Sigmoid colon (tissue), 7 donors: ENCODE results near the gene CCDC24. TPM values are rescaled to one million over a fixed set of nuclear protein-coding genes. Genes with fewer than 3 reads are reported as not detected.
A peak's percentile ranks its signal among the peaks of the same experiment; 100 is the strongest.

Experiments
- DNase-seq: peaks from one replicate; pipeline ENCODE4 v3.0.0-alpha.2; 2019
- H3K27ac ChIP-seq, 4 donors: fragments of 200-600 bp; sonication (generic); one replicate each; pipeline ENCODE4 v1.5.1; 2016 to 2019; ENCODE audit warnings: mild to moderate bottlenecking in 1 of 4
- H3K27me3 ChIP-seq, 3 donors: fragments of 200-600 bp; sonication (generic); one replicate each; pipeline ENCODE4 v1.5.1; 2019; ENCODE audit warnings: mild to moderate bottlenecking in 1 of 3
- H3K36me3 ChIP-seq, 4 donors: fragments of 200-600 bp; sonication (generic); one replicate each; pipeline ENCODE4 v1.5.1; 2016 to 2019
- H3K4me1 ChIP-seq, 4 donors: fragments of 200-600 bp; sonication (generic); one replicate each; pipeline ENCODE4 v1.5.1; 2017 to 2019
- H3K4me3 ChIP-seq, 4 donors: fragments of 200-600 bp; sonication (generic); one replicate each; pipeline ENCODE4 v1.5.1; 2017 to 2019; ENCODE audit warnings: mild to moderate bottlenecking in 2 of 4, moderate library complexity in 1 of 4
- H3K9me3 ChIP-seq, 4 donors: fragments of 200-600 bp in 3 of 4; sonication (generic) in 3 of 4; one replicate each; pipeline versions ENCODE4 v1.5.1 to v1.6.1; 2013 to 2019
- CTCF ChIP-seq, 4 experiments: fragments of 450-650 bp in 3 of 4; fragments of 200-600 bp in 1 of 4; IDR thresholded peaks; one replicate each; pipeline ENCODE4 v1.5.1; 2016 to 2019; ENCODE audit warnings: antibody characterized with exemption in 4 of 4, mild to moderate bottlenecking in 3 of 4, moderate library complexity in 2 of 4
- EP300 ChIP-seq, 4 donors: sonication (generic); formaldehyde crosslinking; IDR thresholded peaks; one replicate each; pipeline ENCODE4 v1.6.1; 2017; ENCODE audit warnings: antibody characterized with exemption in 4 of 4
- POLR2A ChIP-seq, 2 donors: fragments of 450-650 bp; IDR thresholded peaks; one replicate each; pipeline ENCODE4 v1.6.1; 2016; ENCODE audit warnings: antibody characterized with exemption in 2 of 2, mild to moderate bottlenecking in 2 of 2, moderate library complexity in 2 of 2
- POLR2AphosphoS5 ChIP-seq, 4 donors: sonication (generic); formaldehyde crosslinking; IDR thresholded peaks; one replicate each; pipeline ENCODE4 v1.6.1; 2017; ENCODE audit warnings: antibody characterized with exemption in 4 of 4
- WGBS, 2 donors: extraction: QIAGEN DNeasy Blood & Tissue Kit; methylation state at CpG; one replicate each; pipeline ENCODE4 v1.1.7; 2013; 5-methylcytosine and 5-hydroxymethylcytosine counted together
- intact Hi-C: fragments of 100-400 bp; cut with DNase I; formaldehyde crosslinking; loops from one replicate; pipeline ENCODE4 v1.15.1; 2023
- polyA plus RNA-seq, 3 donors: library from polyadenylated mRNA; stranded (reverse); fragments of 200-250 nt; gene quantifications; one replicate each; pipeline ENCODE4 v1.2.3, GENCODE V29; 2013
- total RNA-seq, 4 donors: library from RNA; depleted of rRNA; stranded (reverse); fragments of >200 nt; gene quantifications; one replicate each; pipeline ENCODE4 v1.1.0, GENCODE V29; 2016
- donor health status: healthy with polysubstance abuse.
- donor health status: Bipolar disorder and iron deficiency.
- donor health status: healthy.

CCDC24 gene
- total and polyA plus RNA-seq, 7 donors: 2.7 to 19.2 (median 6.6) TPM

DNA sequence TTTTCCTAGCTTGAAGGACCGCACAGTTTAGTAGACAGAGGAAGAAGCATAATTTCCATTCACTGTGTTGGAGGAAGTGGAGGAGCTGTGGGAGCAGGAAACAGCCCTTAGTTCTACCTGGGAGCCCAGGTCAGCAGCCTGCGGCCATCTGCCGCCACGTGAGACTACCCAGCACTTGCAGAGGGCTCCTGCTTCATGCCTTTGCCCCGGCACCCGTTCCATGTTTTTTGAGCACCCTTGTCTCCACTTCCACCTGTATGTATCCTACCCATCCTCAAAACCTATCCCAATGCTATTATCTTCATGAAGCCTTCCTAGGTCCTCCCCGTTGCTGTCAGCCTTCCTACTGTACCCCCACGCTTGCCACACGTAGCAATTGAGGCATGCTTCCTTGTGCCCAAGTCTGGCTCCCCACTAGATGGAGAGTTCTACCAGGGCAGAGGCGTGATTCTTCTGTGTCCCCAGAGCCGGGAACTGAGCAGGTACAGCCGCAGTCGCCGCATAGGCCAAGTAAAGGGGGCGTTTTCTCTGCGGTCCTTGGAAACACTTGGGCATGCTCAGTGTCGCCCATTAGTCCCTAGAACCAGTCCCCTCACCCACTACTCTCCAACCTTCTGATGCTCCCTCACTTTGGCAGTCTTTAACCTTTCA lies 38.0 kb downstream of the CCDC24 start:
- Histone ChIP-seq H3K4me1 (peaks cover 0 to 42% (median 34%) of the 10 kb centered on the region in 4 donors), H3K36me3 (no peaks in the 10 kb centered on the region), H3K9me3 (no peaks in the 10 kb centered on the region), H3K27ac (peak overlapping the region; percentile 86 to 96 (median 94)), H3K4me3 (peak overlapping the region; percentile 71 to 88 (median 87)), H3K27me3 (no peaks in the 10 kb centered on the region)
- TF ChIP-seq CTCF (IDR thresholded peaks at IDR 0.05): no peak
- no peak for TF ChIP-seq POLR2AphosphoS5 (IDR thresholded peaks at IDR 0.05)
- TF ChIP-seq EP300 (IDR thresholded peaks at IDR 0.05): no peak
- no peak for TF ChIP-seq POLR2A (IDR thresholded peaks at IDR 0.05)
- DNase-seq: peak; percentile 69
- intact Hi-C loops: no loop called here
- WGBS, 2 donors: 26 to 28% methylated on average over 17 of the region's 17 CpGs

- Histone ChIP-seq H3K36me3 (no peaks in the 10 kb centered on the region), H3K27ac (peak overlapping the region; percentile 86 to 96 (median 94)), H3K27me3 (no peaks in the 10 kb centered on the region), H3K9me3 (no peaks in the 10 kb centered on the region), H3K4me1 (peaks cover 0 to 46% (median 37%) of the 10 kb centered on the region in 4 donors), H3K4me3 (peak overlapping the region; percentile 71 to 88 (median 87))
- intact Hi-C loops: loop anchor here (10.0 kb wide), 1 partner anchor 495 kb away; the partner anchor contains the start of gene PTPRF
- 1% methylated on average over 75 of the region's 75 CpGs for WGBS, 2 donors
- TF ChIP-seq POLR2AphosphoS5 (IDR thresholded peaks at IDR 0.05): peak; percentile 47 to 70 (median 64)
- no peak for TF ChIP-seq EP300 (IDR thresholded peaks at IDR 0.05)
- TF ChIP-seq CTCF (IDR thresholded peaks at IDR 0.05): no peak
- TF ChIP-seq POLR2A (IDR thresholded peaks at IDR 0.05): peak in 1 of 2 donors; percentile 45
- peak; percentile 95 for DNase-seq
These were observed 38.7 kb downstream of the CCDC24 start for GRCh38 chr1:44029911-44030604.

- no peaks in the 10 kb centered on the region for H3K36me3 ChIP-seq
- 1% methylated on average over 66 of the region's 66 CpGs for WGBS, 2 donors
- peak overlapping the region; percentile 71 to 88 (median 87) for H3K4me3 ChIP-seq
- DNase-seq: peak; percentile 77
- H3K4me1 ChIP-seq: peaks cover 0 to 53% (median 44%) of the 10 kb centered on the region in 4 donors
- H3K27me3 ChIP-seq: no peaks in the 10 kb centered on the region
- no peaks in the 10 kb centered on the region for H3K9me3 ChIP-seq
- TF ChIP-seq EP300 (IDR thresholded peaks at IDR 0.05): no peak
- TF ChIP-seq POLR2AphosphoS5 (IDR thresholded peaks at IDR 0.05): no peak
- TF ChIP-seq CTCF (IDR thresholded peaks at IDR 0.05): no peak
- TF ChIP-seq POLR2A (IDR thresholded peaks at IDR 0.05): peak in 1 of 2 donors; percentile 44
- H3K27ac ChIP-seq: peak overlapping the region; percentile 86 to 96 (median 94)
- intact Hi-C loops: loop anchor here (10.0 kb wide), 1 partner anchor 496 kb away; the partner anchor contains the start of gene PTPRF
These were observed 39.3 kb downstream of the CCDC24 start for GRCh38 chr1:44030605-44031251.

DNA sequence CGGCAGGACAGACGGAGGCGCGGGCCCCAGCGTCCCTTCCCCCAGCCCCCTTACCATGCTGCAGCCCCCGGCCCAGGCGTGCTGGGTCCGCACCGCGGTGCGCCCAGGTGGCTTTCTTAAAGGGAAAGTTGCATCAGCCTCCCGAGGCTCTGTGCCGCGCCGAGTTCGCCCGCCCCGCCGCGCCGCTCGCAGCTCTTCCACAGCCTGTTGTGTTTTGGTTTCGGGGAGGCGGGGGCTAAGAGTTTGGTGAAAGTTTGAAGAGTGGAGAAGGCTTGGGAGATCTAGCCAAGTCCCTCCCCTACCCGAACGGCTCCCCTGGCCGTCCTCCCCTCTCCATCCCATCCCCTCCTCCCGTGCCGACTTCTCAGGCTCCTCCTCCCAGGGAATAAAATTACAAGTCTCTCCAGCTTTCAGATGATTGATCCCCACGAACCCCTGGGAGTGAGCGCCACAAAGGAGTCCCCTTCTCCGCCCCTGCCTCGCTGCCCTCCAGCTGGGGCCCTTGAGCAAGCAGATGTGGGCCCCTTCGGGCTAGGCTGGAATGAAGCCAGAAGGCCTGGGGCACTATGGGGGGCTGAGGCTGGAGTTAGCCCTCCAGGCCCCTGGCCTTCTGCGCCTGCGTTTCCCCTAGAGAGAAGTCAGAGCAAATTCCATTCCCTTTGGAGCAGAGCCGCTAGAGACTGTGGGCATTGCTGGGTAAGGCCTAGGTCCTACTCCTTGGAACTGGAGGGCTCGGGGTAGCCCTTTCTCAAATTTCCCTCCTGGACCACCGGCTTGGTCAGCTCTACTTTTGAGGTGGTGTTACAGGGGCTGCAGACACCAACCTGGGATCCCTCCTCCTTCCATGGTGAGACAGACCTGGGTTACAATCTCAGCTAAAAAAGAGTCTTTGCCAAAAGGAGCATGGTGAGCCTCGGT lies 40.1 kb downstream of the CCDC24 start, which contains the start of gene SLC6A9:
Gene SLC6A9, minus strand, starts transcription at position 211 of the 918 bp plus-strand sequence. CDS start 7,185 bp downstream, outside the sequence.
- no peak for TF ChIP-seq CTCF (IDR thresholded peaks at IDR 0.05)
- peak; percentile 24 to 73 (median 71) for TF ChIP-seq POLR2AphosphoS5 (IDR thresholded peaks at IDR 0.05)
- peak in 1 of 2 donors; percentile 10 for TF ChIP-seq POLR2A (IDR thresholded peaks at IDR 0.05)
- DNase-seq: peak; percentile 91
- Histone ChIP-seq H3K27me3 (no peaks in the 10 kb centered on the region), H3K4me3 (peak within 1 kb of the TSS; percentile 71 to 88 (median 87)), H3K27ac (peak within 1 kb of the TSS; percentile 86 to 96 (median 94)), H3K36me3 (no peaks in the 10 kb centered on the region), H3K9me3 (no peaks in the 10 kb centered on the region), H3K4me1 (peaks cover 0 to 61% (median 51%) of the 10 kb centered on the region in 4 donors)
- WGBS, 2 donors: 10 to 17% methylated on average over 40 of the region's 40 CpGs
- intact Hi-C loops: loop anchor here (10.0 kb wide), 1 partner anchor 497 kb away; the partner anchor contains the start of gene PTPRF
